Small intestine (tissue), 7 donors: Measurements from ENCODE around the gene CLIC3. TPM values are rescaled to one million over a fixed set of nuclear protein-coding genes. Genes with fewer than 3 reads are reported as not detected.

Source experiments
- DNase-seq, 2 donors: peaks; one replicate each; pipeline versions ENCODE4 v3.0.0 to v3.0.0-alpha.2; 2013
- FAIRE-seq: peaks from 2 replicates; lab custom pipeline; 2012; peaks lifted over from hg19 to GRCh38; lab: Jason Lieb, UNC
- H3K27ac ChIP-seq, 3 donors: one replicate each; pipeline ENCODE4 v1.5.1; 2013; ENCODE audit warnings: low read length in 2 of 3, mild to moderate bottlenecking in 2 of 3, control low read depth in 1 of 3, inconsistent platforms in 1 of 3, low read depth in 1 of 3, moderate library complexity in 1 of 3
- H3K27me3 ChIP-seq, 3 donors: one replicate each; pipeline ENCODE4 v1.6.1; 2013; ENCODE audit warnings: low read length in 3 of 3, inconsistent platforms in 1 of 3; ENCODE audit not compliant: control insufficient read depth in 3 of 3, insufficient read depth in 3 of 3
- H3K36me3 ChIP-seq, 3 donors: one replicate each; pipeline ENCODE4 v1.6.1; 2013; ENCODE audit warnings: low read length in 3 of 3, inconsistent platforms in 1 of 3, low read depth in 1 of 3, mild to moderate bottlenecking in 1 of 3, moderate library complexity in 1 of 3; ENCODE audit not compliant: control insufficient read depth in 3 of 3, insufficient read depth in 2 of 3
- H3K4me1 ChIP-seq, 3 donors: one replicate each; pipeline ENCODE4 v1.6.1; 2013; ENCODE audit warnings: low read length in 2 of 3, inconsistent platforms in 1 of 3, low read depth in 1 of 3, mild to moderate bottlenecking in 1 of 3, moderate library complexity in 1 of 3; ENCODE audit not compliant: control insufficient read depth in 3 of 3, insufficient read depth in 2 of 3
- H3K4me3 ChIP-seq, 3 donors: one replicate each; pipeline ENCODE4 v1.5.1; 2013; ENCODE audit warnings: low read length in 3 of 3, control low read depth in 1 of 3, inconsistent platforms in 1 of 3, low read depth in 1 of 3, mild to moderate bottlenecking in 1 of 3, moderate library complexity in 1 of 3
- H3K9me3 ChIP-seq, 2 donors: one replicate each; pipeline ENCODE4 v1.6.1; 2013; ENCODE audit warnings: low read depth in 1 of 2, low read length in 1 of 2; ENCODE audit not compliant: control insufficient read depth in 2 of 2, insufficient read depth in 1 of 2
- WGBS, 3 donors: extraction: QIAGEN DNeasy Blood & Tissue Kit; methylation state at CpG; one replicate each; pipeline ENCODE4 v1.1.7; 2013; 5-methylcytosine and 5-hydroxymethylcytosine counted together
- polyA plus RNA-seq, 4 donors: library from polyadenylated mRNA; stranded (reverse) in 3 of 4; unstranded in 1 of 4; fragments of 200-250 nt in 3 of 4; fragments of 120-200 nt in 1 of 4; gene quantifications; one replicate each; pipeline versions ENCODE4 v1.2.1 to v1.2.3, GENCODE V29; 2013
- donor health status: healthy with polysubstance abuse.
- donor health status: control.
- donor health status: control.
- donor health status: Bipolar disorder and iron deficiency.
- donor health status: healthy.

The CLIC3 gene
- polyA plus RNA-seq, 4 donors = 0.81 to 6.2 (median 1.4) TPM; not detected in 1

GRCh38 chr9:136957461-136957860 lies 38.9 kb downstream of the CLIC3 start:
- no peak for FAIRE-seq
- H3K36me3 ChIP-seq = peaks cover 0 to 35% (median 0%) of the 10 kb centered on the region in 3 donors
- no peak for DNase-seq
- peaks cover 0 to under 1% (median 0%) of the 10 kb centered on the region in 3 donors for H3K4me1 ChIP-seq
- H3K27ac ChIP-seq = no peak overlapping the region
- WGBS, 3 donors = 92 to 100% (median 94%) methylated on average over 1 of the region's 1 CpG
- no peaks in the 10 kb centered on the region for H3K9me3 ChIP-seq
- no peaks in the 10 kb centered on the region for H3K27me3 ChIP-seq
- no peak overlapping the region for H3K4me3 ChIP-seq

- DNase-seq = no peak
- FAIRE-seq = no peak
Measured at GRCh38 chr9:136956604-136957003, 39.8 kb downstream of the CLIC3 start.

GRCh38 chr9:136955943-136956335 lies 40.4 kb downstream of the CLIC3 start:
- no peak for DNase-seq
- Histone ChIP-seq H3K27ac (no peak overlapping the region), H3K36me3 (peaks cover 0 to 47% (median 0%) of the 10 kb centered on the region in 3 donors), H3K4me1 (peaks cover 0 to 16% (median 0%) of the 10 kb centered on the region in 3 donors), H3K27me3 (no peaks in the 10 kb centered on the region), H3K4me3 (no peak overlapping the region), H3K9me3 (no peaks in the 10 kb centered on the region)
- FAIRE-seq = no peak
- WGBS, 3 donors = 93 to 97% (median 93%) methylated on average over 8 to 9 of the region's 9 CpGs

More at GRCh38 chr9:136956604-136957003, 39.8 kb downstream of the CLIC3 start:
- Histone ChIP-seq H3K27me3 (no peaks in the 10 kb centered on the region), H3K4me3 (no peak overlapping the region), H3K27ac (no peak overlapping the region), H3K9me3 (no peaks in the 10 kb centered on the region), H3K4me1 (peaks cover 0 to 9% (median 0%) of the 10 kb centered on the region in 3 donors), H3K36me3 (peaks cover 0 to 41% (median 0%) of the 10 kb centered on the region in 3 donors)
- 94 to 97% (median 94%) methylated on average over 4 of the region's 4 CpGs for WGBS, 3 donors

GRCh38 chr9:136955202-136955942 lies 41.0 kb downstream of the CLIC3 start:
- Histone ChIP-seq H3K36me3 (peaks cover 0 to 48% (median 0%) of the 10 kb centered on the region in 3 donors), H3K4me1 (peaks cover 0 to 22% (median 0%) of the 10 kb centered on the region in 3 donors), H3K27me3 (no peaks in the 10 kb centered on the region), H3K4me3 (no peak overlapping the region), H3K27ac (no peak overlapping the region), H3K9me3 (no peaks in the 10 kb centered on the region)
- WGBS, 3 donors = 84 to 86% (median 85%) methylated on average over 14 of the region's 14 CpGs
- FAIRE-seq = no peak
- DNase-seq = no peak

- no peaks in the 10 kb centered on the region for H3K27me3 ChIP-seq
Measured at GRCh38 chr9:136954270-136955083, 41.9 kb downstream of the CLIC3 start.

GRCh38 chr9:136953771-136954269 lies 42.5 kb downstream of the CLIC3 start:
- no peaks in the 10 kb centered on the region for H3K9me3 ChIP-seq
- FAIRE-seq (no peak), DNase-seq (no peak)
- peaks cover 0 to 29% (median 4%) of the 10 kb centered on the region in 3 donors for H3K4me1 ChIP-seq
- no peaks in the 10 kb centered on the region for H3K27me3 ChIP-seq
- peaks cover 0 to 50% (median 0%) of the 10 kb centered on the region in 3 donors for H3K36me3 ChIP-seq
- no peak overlapping the region for H3K27ac ChIP-seq
- no peak overlapping the region for H3K4me3 ChIP-seq
- 86 to 90% (median 88%) methylated on average over 18 to 19 of the region's 19 CpGs for WGBS, 3 donors

More at GRCh38 chr9:136954270-136955083, 41.9 kb downstream of the CLIC3 start:
- DNase-seq = no peak
- peaks cover 0 to 48% (median 0%) of the 10 kb centered on the region in 3 donors for H3K36me3 ChIP-seq
- H3K4me1 ChIP-seq = peaks cover 0 to 25% (median 0%) of the 10 kb centered on the region in 3 donors
- H3K27ac ChIP-seq = no peak overlapping the region
- H3K4me3 ChIP-seq = no peak overlapping the region
- WGBS, 3 donors = 87 to 95% (median 90%) methylated on average over 20 to 25 of the region's 25 CpGs
- FAIRE-seq = no peak
- no peaks in the 10 kb centered on the region for H3K9me3 ChIP-seq

- Histone ChIP-seq H3K27me3 (no peaks in the 10 kb centered on the region), H3K4me3 (no peak overlapping the region), H3K9me3 (no peaks in the 10 kb centered on the region), H3K4me1 (peaks cover 0 to 35% (median 4%) of the 10 kb centered on the region in 3 donors), H3K36me3 (peaks cover 0 to 50% (median 0%) of the 10 kb centered on the region in 3 donors), H3K27ac (no peak overlapping the region)
- WGBS, 3 donors = 92 to 93% (median 92%) methylated on average over 40 to 44 of the region's 44 CpGs
- FAIRE-seq (no peak), DNase-seq (no peak)
Measured at GRCh38 chr9:136952876-136953770, 43.2 kb downstream of the CLIC3 start.
